CD4-positive, alpha-beta T cell (primary cell): ENCODE results near the gene MTMR12. TPM values are rescaled to one million over a fixed set of nuclear protein-coding genes. Genes with fewer than 3 reads are reported as not detected.

Experiments
- ATAC-seq: fragments of 200-7000 bp; cut with Tn5 transposase; one replicate; pipeline ENCODE4 v1.10.0; 2022; ENCODE audit warnings: mild to moderate bottlenecking; ENCODE audit not compliant: poor library complexity
- CTCF ChIA-PET: fragments of 350-600 bp; sonication (Branson Sonifier 250); formaldehyde crosslinking; loops from one replicate; lab custom pipeline; 2021; ENCODE audit warnings: antibody characterized with exemption, inconsistent platforms; lab: Charles Lee
- POLR2A ChIA-PET: fragments of 350-600 bp; sonication (Branson Sonifier 250); formaldehyde crosslinking; loops from one replicate; lab custom pipeline; 2021; ENCODE audit warnings: antibody characterized with exemption, inconsistent platforms; lab: Charles Lee
- DNase-seq, 14 experiments: peaks; one replicate each; pipeline ENCODE4 v3.0.0-alpha.2; 2013 to 2020; ENCODE audit warnings: mixed read lengths in 2 of 14
- H3K27ac ChIP-seq, 2 donors: one replicate each; pipeline versions ENCODE4 v1.5.1 to v1.7.0; 2013; ENCODE audit warnings: low read length in 2 of 2, low read depth in 1 of 2, mild to moderate bottlenecking in 1 of 2
- H3K27me3 ChIP-seq, 2 experiments: 1 replicate in 1 of 2; 2 replicates in 1 of 2; pipeline versions ENCODE4 v1.6.1 to v1.7.0; 2013; ENCODE audit warnings: low read length in 2 of 2, control low read depth in 1 of 2, mild to moderate bottlenecking in 1 of 2, moderate library complexity in 1 of 2; ENCODE audit not compliant: insufficient read depth in 2 of 2, control insufficient read depth in 1 of 2
- H3K36me3 ChIP-seq: one replicate; pipeline ENCODE4 v1.6.1; 2013; ENCODE audit warnings: low read length, control low read depth; ENCODE audit not compliant: insufficient read depth
- H3K4me1 ChIP-seq: one replicate; pipeline ENCODE4 v1.6.1; 2013; ENCODE audit warnings: low read length, control low read depth; ENCODE audit not compliant: insufficient read depth
- H3K4me3 ChIP-seq: one replicate; pipeline ENCODE4 v1.5.1; 2013; ENCODE audit warnings: mild to moderate bottlenecking, low read length, moderate library complexity
- H3K9me3 ChIP-seq, 2 experiments: 1 replicate in 1 of 2; 2 replicates in 1 of 2; pipeline versions ENCODE4 v1.6.1 to v1.7.0; 2013; ENCODE audit warnings: low read length in 2 of 2, mild to moderate bottlenecking in 2 of 2, control low read depth in 1 of 2, moderate library complexity in 1 of 2; ENCODE audit not compliant: control insufficient read depth in 1 of 2, insufficient read depth in 1 of 2
- H3K27ac Mint-ChIP-seq: one replicate; pipeline ENCODE4 v1.8.0; 2020; ENCODE audit warnings: mixed read lengths
- H3K27me3 Mint-ChIP-seq: one replicate; pipeline ENCODE4 v1.8.0; 2021; ENCODE audit warnings: mixed read lengths
- H3K36me3 Mint-ChIP-seq: one replicate; pipeline ENCODE4 v1.8.0; 2021; ENCODE audit warnings: low read depth, mixed read lengths
- H3K4me1 Mint-ChIP-seq: one replicate; pipeline ENCODE4 v1.8.0; 2021; ENCODE audit warnings: low read depth, mixed read lengths
- H3K4me3 Mint-ChIP-seq: one replicate; pipeline ENCODE4 v1.8.0; 2020; ENCODE audit warnings: mild to moderate bottlenecking, mixed read lengths
- H3K9me3 Mint-ChIP-seq: one replicate; pipeline ENCODE4 v1.8.0; 2020; ENCODE audit warnings: mixed read lengths
- CTCF ChIP-seq: fragments of 200-600 bp; IDR thresholded peaks from one replicate; pipeline ENCODE4 v1.8.0; 2022; ENCODE audit warnings: antibody characterized with exemption, mild to moderate bottlenecking
- intact Hi-C, 2 experiments: fragments of 100-400 bp; cut with DNase I in 1 of 2; cut with micrococcal nuclease in 1 of 2; formaldehyde crosslinking; loops; one replicate each; pipeline versions ENCODE4 v1.15.1 to v1.9.0; 2023 to 2025; cut with DNase I, micrococcal nuclease
- total RNA-seq, 174 experiments: library from RNA in 2 of 174; stranded (reverse) in 2 of 174; gene quantifications; one replicate each; pipeline ENCODE4 v1.2.3 and lab custom pipeline; 2021 to 2026

The MTMR12 gene
- total RNA-seq, 2 experiments from 2014 or later: 15.9 to 18.3 TPM

GRCh38 chr5:32254881-32255539, 57.7 kb downstream of the MTMR12 start:
- CTCF ChIA-PET: no interaction called here
- H3K36me3 ChIP-seq: peaks cover 67% of the 10 kb centered on the region
- H3K27ac Mint-ChIP-seq: no peak overlapping the region
- H3K27me3 ChIP-seq: no peaks in the 10 kb centered on the region
- POLR2A ChIA-PET: no interaction called here
- DNase-seq (no peak), ATAC-seq (no peak)
- no peaks in the 10 kb centered on the region for H3K27me3 Mint-ChIP-seq
- no peak overlapping the region for H3K27ac ChIP-seq
- no peak for TF ChIP-seq CTCF
- peaks cover 93% of the 10 kb centered on the region for H3K36me3 Mint-ChIP-seq
- H3K4me1 Mint-ChIP-seq: no peaks in the 10 kb centered on the region
- H3K9me3 Mint-ChIP-seq: no peaks in the 10 kb centered on the region
- H3K4me1 ChIP-seq: no peaks in the 10 kb centered on the region
- intact Hi-C loops: no loop called here
- H3K4me3 ChIP-seq: no peak overlapping the region
- no peak overlapping the region for H3K4me3 Mint-ChIP-seq
- no peaks in the 10 kb centered on the region for H3K9me3 ChIP-seq

GRCh38 chr5:32251871-32252458, 60.8 kb downstream of the MTMR12 start:
- POLR2A ChIA-PET: no interaction called here
- peaks cover 81% of the 10 kb centered on the region for H3K36me3 ChIP-seq
- H3K36me3 Mint-ChIP-seq: peaks cover 97% of the 10 kb centered on the region
- CTCF ChIA-PET: no interaction called here
- H3K4me3 ChIP-seq: no peak overlapping the region
- H3K27ac ChIP-seq: no peak overlapping the region
- H3K4me1 ChIP-seq: no peaks in the 10 kb centered on the region
- no peaks in the 10 kb centered on the region for H3K4me1 Mint-ChIP-seq
- H3K9me3 Mint-ChIP-seq: no peaks in the 10 kb centered on the region
- no peaks in the 10 kb centered on the region for H3K27me3 Mint-ChIP-seq
- no peaks in the 10 kb centered on the region for H3K27me3 ChIP-seq
- DNase-seq: no peak
- no peak for TF ChIP-seq CTCF
- no peak overlapping the region for H3K27ac Mint-ChIP-seq
- no peak overlapping the region for H3K4me3 Mint-ChIP-seq
- no peaks in the 10 kb centered on the region for H3K9me3 ChIP-seq
- intact Hi-C loops: no loop called here
- ATAC-seq: no peak

GRCh38 chr5:32249668-32250067, 63.1 kb downstream of the MTMR12 start:
- intact Hi-C loops: no loop called here
- ChIA-PET CTCF (interaction anchor here (1.4 kb wide), 1 partner anchor 17 kb away, joined by 3 read pairs; no protein-coding TSS in a partner anchor), POLR2A (no interaction called here)
- Mint-ChIP-seq H3K27me3 (no peaks in the 10 kb centered on the region), H3K4me1 (no peaks in the 10 kb centered on the region), H3K36me3 (peaks cover 91% of the 10 kb centered on the region), H3K9me3 (no peaks in the 10 kb centered on the region), H3K4me3 (no peak overlapping the region), H3K27ac (no peak overlapping the region)
- Histone ChIP-seq H3K36me3 (peaks cover 73% of the 10 kb centered on the region), H3K9me3 (no peaks in the 10 kb centered on the region), H3K27me3 (no peaks in the 10 kb centered on the region), H3K4me1 (no peaks in the 10 kb centered on the region), H3K27ac (no peak overlapping the region), H3K4me3 (no peak overlapping the region)
- no peak for ATAC-seq
- DNase-seq: no peak
- no peak for TF ChIP-seq CTCF
